CD14-positive monocyte (primary cell): ENCODE measurements around the gene RAB11FIP5. TPM values are rescaled to one million over a fixed set of nuclear protein-coding genes. Genes with fewer than 3 reads are reported as not detected.

Experiments used
- DNase-seq, 3 donors: peaks; one replicate each; pipeline ENCODE4 v3.0.0-alpha.2; 2011 to 2022
- H2AFZ ChIP-seq: 2 replicates; pipeline ENCODE4 v1.6.0; 2012; ENCODE audit warnings: mild to moderate bottlenecking, low read depth, low read length, inconsistent platforms; ENCODE audit not compliant: insufficient read depth, poor library complexity, severe bottlenecking
- H3K27ac ChIP-seq, 2 donors: 1 replicate in 1 of 2; 2 replicates in 1 of 2; pipeline ENCODE4 v1.5.1; 2012 to 2013; ENCODE audit warnings: low read length in 2 of 2, control low read depth in 1 of 2, inconsistent platforms in 1 of 2, low read depth in 1 of 2, mild to moderate bottlenecking in 1 of 2
- H3K27me3 ChIP-seq, 2 donors: one replicate each; pipeline versions ENCODE4 v1.6.0 to v1.6.1; 2011 to 2013; ENCODE audit warnings: low read length in 2 of 2; ENCODE audit not compliant: control insufficient read depth in 2 of 2, insufficient read depth in 2 of 2
- H3K36me3 ChIP-seq, 2 donors: replicated peaks in 1 of 2; 1 replicate in 1 of 2; 2 replicates in 1 of 2; pipeline versions ENCODE4 v1.5.1 to v1.6.1; 2012 to 2013; ENCODE audit warnings: low read length in 2 of 2, control low read depth in 1 of 2, inconsistent platforms in 1 of 2, mild to moderate bottlenecking in 1 of 2; ENCODE audit not compliant: insufficient read depth in 2 of 2, control insufficient read depth in 1 of 2
- H3K4me1 ChIP-seq, 2 donors: 1 replicate in 1 of 2; 2 replicates in 1 of 2; pipeline versions ENCODE4 v1.5.1 to v1.6.1; 2012 to 2013; ENCODE audit warnings: low read length in 2 of 2, control low read depth in 1 of 2, inconsistent platforms in 1 of 2, mild to moderate bottlenecking in 1 of 2, moderate library complexity in 1 of 2; ENCODE audit not compliant: insufficient read depth in 2 of 2, control insufficient read depth in 1 of 2
- H3K4me2 ChIP-seq: replicated peaks from 2 replicates; pipeline ENCODE3; 2012; ENCODE audit warnings: low read length, moderate library complexity, mild to moderate bottlenecking; ENCODE audit not compliant: poor library complexity, severe bottlenecking; ENCODE audit errors: extremely low read depth
- H3K4me3 ChIP-seq, 3 experiments: fragments of 200-600 bp in 1 of 3; sonication (generic) in 1 of 3; replicated peaks in 1 of 3; 1 replicate in 2 of 3; 2 replicates in 1 of 3; pipeline ENCODE4 v1.5.1; 2011 to 2013; ENCODE audit warnings: low read length in 3 of 3, mild to moderate bottlenecking in 3 of 3, control low read depth in 2 of 3, low read depth in 2 of 3, inconsistent platforms in 1 of 3, moderate library complexity in 1 of 3
- H3K79me2 ChIP-seq: 2 replicates; pipeline ENCODE4 v1.6.0; 2012; ENCODE audit warnings: mild to moderate bottlenecking, control low read depth, inconsistent platforms, low read length, moderate library complexity; ENCODE audit not compliant: insufficient read depth
- H3K9ac ChIP-seq: 2 replicates; pipeline ENCODE4 v1.6.0; 2017; ENCODE audit warnings: low read length, mild to moderate bottlenecking; ENCODE audit not compliant: insufficient read depth, poor library complexity, severe bottlenecking
- H3K9me3 ChIP-seq, 2 donors: replicated peaks in 1 of 2; 1 replicate in 1 of 2; 2 replicates in 1 of 2; pipeline versions ENCODE4 v1.5.1 to v1.6.1; 2012 to 2013; ENCODE audit warnings: low read length in 2 of 2, control low read depth in 1 of 2; ENCODE audit not compliant: control insufficient read depth in 1 of 2, insufficient read depth in 1 of 2
- H4K20me1 ChIP-seq: 2 replicates; pipeline ENCODE4 v1.6.0; 2012; ENCODE audit warnings: mild to moderate bottlenecking, low read length, control low read depth, moderate library complexity; ENCODE audit not compliant: insufficient read depth
- H3K27ac Mint-ChIP-seq, 7 donors: one replicate each; pipeline ENCODE4 v1.8.0; 2020; ENCODE audit warnings: mild to moderate bottlenecking in 7 of 7, mixed read lengths in 7 of 7, moderate library complexity in 6 of 7, inconsistent platforms in 2 of 7
- H3K27me3 Mint-ChIP-seq, 3 donors: one replicate each; pipeline ENCODE4 v1.8.0; 2021 to 2022; ENCODE audit warnings: low read depth in 3 of 3, mild to moderate bottlenecking in 3 of 3, mixed read lengths in 3 of 3, moderate library complexity in 3 of 3, inconsistent platforms in 1 of 3
- H3K36me3 Mint-ChIP-seq, 2 donors: one replicate each; pipeline ENCODE4 v1.8.0; 2020; ENCODE audit warnings: mixed read lengths in 2 of 2, inconsistent platforms in 1 of 2, mild to moderate bottlenecking in 1 of 2
- H3K4me1 Mint-ChIP-seq: one replicate; pipeline ENCODE4 v1.8.0; 2020; ENCODE audit warnings: mild to moderate bottlenecking, mixed read lengths
- H3K4me3 Mint-ChIP-seq, 2 donors: one replicate each; pipeline ENCODE4 v1.8.0; 2020; ENCODE audit warnings: mild to moderate bottlenecking in 2 of 2, mixed read lengths in 2 of 2, moderate library complexity in 1 of 2
- H3K9me3 Mint-ChIP-seq, 7 donors: one replicate each; pipeline ENCODE4 v1.8.0; 2020 to 2022; ENCODE audit warnings: mixed read lengths in 7 of 7, mild to moderate bottlenecking in 6 of 7, moderate library complexity in 6 of 7, inconsistent platforms in 2 of 7
- CTCF ChIP-seq: fragments of 200-600 bp; IDR thresholded peaks from one replicate; pipeline ENCODE4 v1.8.0; 2022; ENCODE audit warnings: antibody characterized with exemption, mild to moderate bottlenecking
- WGBS: methylation state at CpG from one replicate; pipeline ENCODE4 v1.1.5; 2013; ENCODE audit warnings: missing lambda C conversion rate; ENCODE audit not compliant: insufficient coverage; 5-methylcytosine and 5-hydroxymethylcytosine counted together
- intact Hi-C, 2 donors: fragments of 100-400 bp; cut with micrococcal nuclease; formaldehyde crosslinking; loops; one replicate each; pipeline versions ENCODE4 v1.15.0 to v1.15.1; 2023
- polyA plus RNA-seq, 3 donors: library from polyadenylated mRNA; depleted of rRNA in 1 of 3; unstranded in 2 of 3; stranded (reverse) in 1 of 3; fragments of 300-500 nt in 2 of 3; fragments of >200 nt in 1 of 3; fragmentation: Illumina TruSeq in 2 of 3; gene quantifications; 1 replicate in 2 of 3; 2 replicates in 1 of 3; pipeline ENCODE4 v1.2.3, GENCODE V29; 2012 to 2021

RAB11FIP5 gene
- polyA plus RNA-seq, 3 donors: 0.57 to 0.93 (median 0.61) TPM

DNA sequence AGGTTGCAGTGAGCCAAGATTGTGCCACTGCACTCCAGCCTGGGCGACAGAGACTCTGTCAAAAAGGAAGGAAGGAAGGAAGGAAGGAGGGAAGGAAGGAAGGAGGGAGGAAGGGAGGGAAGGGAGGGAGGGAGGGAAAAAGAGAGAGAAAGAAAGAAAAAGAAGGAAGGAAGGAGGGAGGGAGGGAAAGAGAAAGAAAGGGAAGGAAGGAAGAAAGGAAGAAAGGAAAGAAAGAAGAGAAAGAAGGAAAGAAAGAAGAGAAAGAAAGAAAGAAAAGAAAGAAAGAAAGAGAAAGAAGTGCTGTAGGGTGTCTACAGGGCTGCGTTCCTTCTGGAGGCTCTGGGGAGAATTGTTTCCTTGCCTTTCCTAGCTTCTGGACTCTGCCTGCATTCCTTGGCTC is 22.5 kb upstream of the RAB11FIP5 start:
- intact Hi-C loops: no loop called here
- no peak for DNase-seq

DNA sequence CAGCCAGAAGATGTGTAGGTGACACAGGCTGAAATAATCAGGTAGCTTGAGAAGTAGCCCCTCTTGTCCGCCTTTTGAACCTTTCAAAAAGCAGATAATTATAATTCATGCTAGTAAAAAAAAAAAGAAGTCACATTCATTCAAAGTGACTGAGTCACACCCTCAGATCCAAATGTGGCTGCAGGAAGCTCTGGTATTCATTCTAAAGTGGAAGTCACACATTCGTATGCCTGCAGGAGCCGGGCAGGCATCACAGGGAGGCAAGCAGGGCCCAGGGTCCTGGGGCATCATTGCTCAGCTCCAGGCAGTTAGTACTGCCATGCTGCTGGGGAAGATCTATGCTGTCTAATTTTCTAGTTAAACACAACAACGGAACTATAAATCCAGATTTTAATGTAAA is 21.7 kb upstream of the RAB11FIP5 start:
- no peak for DNase-seq
- H3K4me3 Mint-ChIP-seq: no peak overlapping the region
- H3K27ac Mint-ChIP-seq: no peak overlapping the region
- TF ChIP-seq CTCF: no peak
- Histone ChIP-seq H2AFZ (no peak overlapping the region), H4K20me1 (no peaks in the 10 kb centered on the region), H3K79me2 (no peaks in the 10 kb centered on the region), H3K36me3 (no peaks in the 10 kb centered on the region), H3K9me3 (no peaks in the 10 kb centered on the region), H3K27ac (no peak overlapping the region), H3K4me1 (no peaks in the 10 kb centered on the region), H3K27me3 (peaks cover 0 to 3% of the 10 kb centered on the region in 2 donors), H3K9ac (no peak overlapping the region), H3K4me2 (no peak overlapping the region), H3K4me3 (no peak overlapping the region)
- intact Hi-C loops: no loop called here
- H3K9me3 Mint-ChIP-seq: peaks cover 0 to 2% (median 0%) of the 10 kb centered on the region in 7 donors
- peaks cover 9 to 15% (median 11%) of the 10 kb centered on the region in 3 donors for H3K27me3 Mint-ChIP-seq
- WGBS: 58% methylated on average over 2 of the region's 4 CpGs
- peaks cover 7% of the 10 kb centered on the region for H3K4me1 Mint-ChIP-seq
- H3K36me3 Mint-ChIP-seq: no peaks in the 10 kb centered on the region

More for the DNA sequence above, 22.5 kb upstream of the RAB11FIP5 start:
- no peaks in the 10 kb centered on the region for H3K36me3 Mint-ChIP-seq
- no peak overlapping the region for H3K4me3 Mint-ChIP-seq
- H3K9ac ChIP-seq: no peak overlapping the region
- no peaks in the 10 kb centered on the region for H3K79me2 ChIP-seq
- 25% methylated on average over 1 of the region's 2 CpGs for WGBS
- no peak overlapping the region for H3K27ac Mint-ChIP-seq
- H2AFZ ChIP-seq: no peak overlapping the region
- H3K27me3 ChIP-seq: peaks cover 0 to 2% of the 10 kb centered on the region in 2 donors
- peaks cover 9 to 13% (median 10%) of the 10 kb centered on the region in 3 donors for H3K27me3 Mint-ChIP-seq
- TF ChIP-seq CTCF: no peak
- no peak overlapping the region for H3K4me2 ChIP-seq
- no peak overlapping the region for H3K4me3 ChIP-seq
- no peaks in the 10 kb centered on the region for H3K9me3 ChIP-seq
- no peaks in the 10 kb centered on the region for H3K36me3 ChIP-seq
- peaks cover 0 to 2% (median 0%) of the 10 kb centered on the region in 7 donors for H3K9me3 Mint-ChIP-seq
- H4K20me1 ChIP-seq: no peaks in the 10 kb centered on the region
- no peak overlapping the region for H3K27ac ChIP-seq
- no peaks in the 10 kb centered on the region for H3K4me1 ChIP-seq
- peaks cover 7% of the 10 kb centered on the region for H3K4me1 Mint-ChIP-seq
